Forelimb muscle (tissue), 1 donor: ENCODE measurements around the gene WDFY2. TPM values are rescaled to one million over a fixed set of nuclear protein-coding genes. Genes with fewer than 3 reads are reported as not detected.
"Not testable (repeated sequence)": the region's sequence is repeated elsewhere in the genome, so short reads cannot be mapped to it uniquely, and the experiment has no call there.

Source experiments
- DNase-seq: peaks from one replicate; pipeline ENCODE4 v3.0.0-alpha.2; 2013; ENCODE audit warnings: low read depth
- polyA plus RNA-seq: library from polyadenylated mRNA; unstranded; fragments of 120-200 nt; gene quantifications from one replicate; pipeline ENCODE4 v1.2.1, GENCODE V29; 2013; ENCODE audit not compliant: insufficient read length

The WDFY2 gene
- polyA plus RNA-seq, 1 donor, result 8.3 TPM

- DNase-seq, result no peak
These were observed 46.0 kb downstream of the WDFY2 start for GRCh38 chr13:51630288-51630615.

GRCh38 chr13:51632591-51633362 is 48.5 kb downstream of the WDFY2 start:
- no peak for DNase-seq

DNA sequence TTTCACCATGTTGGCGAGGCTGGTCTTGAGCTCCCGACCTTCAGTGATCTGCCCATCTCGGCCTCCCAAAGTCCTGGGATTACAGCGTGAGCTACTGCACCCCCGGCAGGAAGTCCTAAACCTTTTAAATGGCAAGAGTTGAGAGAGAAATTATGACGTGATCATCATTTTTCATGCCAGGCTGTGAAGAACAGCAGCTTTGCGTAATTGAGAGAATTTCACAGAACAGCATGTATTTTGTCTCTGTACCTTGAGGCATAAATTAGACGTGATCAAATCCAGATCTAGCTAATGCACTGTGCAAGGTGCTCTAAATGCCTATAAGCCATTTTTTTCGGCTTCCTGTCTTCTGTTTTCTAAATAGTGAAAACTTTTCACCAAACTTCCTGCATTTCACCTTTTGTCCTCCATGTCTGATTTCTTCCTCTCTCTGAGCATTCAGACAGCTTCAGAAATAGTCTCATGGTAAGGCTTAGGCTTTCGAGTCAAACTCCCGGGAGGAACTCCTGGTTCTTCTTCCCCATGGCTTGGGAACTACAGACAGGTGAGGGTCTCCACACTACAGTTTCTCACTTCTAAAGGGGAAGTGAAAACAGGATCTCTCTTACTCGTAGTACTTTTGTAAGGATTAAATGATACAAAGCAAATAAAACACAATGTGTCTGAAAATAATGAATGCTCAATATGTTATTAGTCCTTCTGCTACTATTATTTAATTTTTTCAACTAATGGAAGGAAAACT is 51.0 kb downstream of the WDFY2 start:
- no peak for DNase-seq

- no peak for DNase-seq
These were observed 52.2 kb downstream of the WDFY2 start for GRCh38 chr13:51636349-51636890.

DNA sequence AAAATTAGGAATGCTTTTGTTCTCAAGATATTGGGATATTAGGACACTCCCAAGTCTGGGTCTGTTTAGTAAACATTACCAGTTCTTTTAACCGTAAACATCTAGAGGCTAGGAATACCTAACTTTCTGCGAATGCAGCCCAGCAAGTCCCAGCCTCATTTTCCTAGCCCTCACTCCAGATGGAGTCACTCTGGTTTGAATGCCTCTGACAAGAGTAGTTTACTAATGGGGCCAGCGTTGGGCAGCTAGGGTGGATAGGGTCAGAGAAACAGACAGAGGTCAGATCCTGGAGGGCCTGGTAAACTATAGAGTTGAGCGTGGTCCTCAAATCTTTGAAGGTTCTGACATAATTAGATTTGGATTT is 53.6 kb downstream of the WDFY2 start:
- DNase-seq, result no peak

- DNase-seq, result no peak
These were observed 54.1 kb downstream of the WDFY2 start for GRCh38 chr13:51638216-51638871.

- DNase-seq, result no peak
These were observed 54.9 kb downstream of the WDFY2 start for GRCh38 chr13:51639171-51639570.

DNA sequence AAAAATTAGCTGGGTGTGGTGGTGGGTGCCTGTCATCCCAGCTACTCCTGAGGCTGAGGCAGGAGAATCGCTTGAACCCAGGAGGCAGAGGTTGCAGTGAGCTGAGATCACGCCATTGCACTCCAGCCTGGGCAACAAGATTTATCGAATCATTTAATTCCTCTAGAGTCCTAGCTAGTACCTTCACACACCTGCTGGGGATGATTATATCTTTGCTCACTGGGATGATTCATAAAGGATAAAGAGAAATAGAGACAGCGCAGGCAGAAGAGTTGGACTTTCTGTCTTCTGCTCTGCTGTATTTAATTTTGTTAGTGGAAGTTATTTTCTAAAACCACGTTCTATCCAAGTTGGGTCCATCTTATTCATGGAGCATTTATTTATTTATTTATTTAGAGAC is 56.4 kb downstream of the WDFY2 start:
- not testable (repeated sequence) for DNase-seq

GRCh38 chr13:51643105-51643881 is 59.0 kb downstream of the WDFY2 start:
- no peak for DNase-seq

GRCh38 chr13:51643882-51644281 is 59.6 kb downstream of the WDFY2 start:
- DNase-seq, result no peak

- no peak for DNase-seq
These were observed 60.4 kb downstream of the WDFY2 start for GRCh38 chr13:51644654-51645053.

GRCh38 chr13:51645154-51645650 is 60.9 kb downstream of the WDFY2 start:
- no peak for DNase-seq

GRCh38 chr13:51645761-51646670 is 61.8 kb downstream of the WDFY2 start:
- DNase-seq, result no peak

DNA sequence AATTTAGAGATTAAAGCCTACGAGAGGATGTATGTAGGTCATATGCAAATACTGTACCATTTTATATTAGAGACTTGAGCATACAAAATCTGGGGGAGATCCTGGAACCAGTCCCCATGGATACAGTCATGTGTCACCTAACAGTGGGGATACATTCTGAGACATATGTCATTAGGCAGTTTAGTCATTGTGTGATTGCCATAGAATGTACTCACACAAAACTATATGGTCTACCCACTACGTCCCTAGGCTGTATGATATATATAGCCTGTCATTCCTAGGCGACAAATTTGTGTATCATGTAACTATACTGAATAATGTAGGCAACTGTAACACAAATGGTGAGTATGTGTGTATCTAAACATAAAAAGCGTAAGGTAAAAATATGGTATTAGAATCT is 62.8 kb downstream of the WDFY2 start:
- DNase-seq, result no peak

- DNase-seq, result not testable (repeated sequence)
These were observed 67.9 kb downstream of the WDFY2 start for GRCh38 chr13:51652193-51652592.

- DNase-seq, result peak; percentile 43
These were observed 75.2 kb downstream of the WDFY2 start for GRCh38 chr13:51659276-51660127.

- no peak for DNase-seq
These were observed 76.6 kb downstream of the WDFY2 start for GRCh38 chr13:51660813-51661212.

DNA sequence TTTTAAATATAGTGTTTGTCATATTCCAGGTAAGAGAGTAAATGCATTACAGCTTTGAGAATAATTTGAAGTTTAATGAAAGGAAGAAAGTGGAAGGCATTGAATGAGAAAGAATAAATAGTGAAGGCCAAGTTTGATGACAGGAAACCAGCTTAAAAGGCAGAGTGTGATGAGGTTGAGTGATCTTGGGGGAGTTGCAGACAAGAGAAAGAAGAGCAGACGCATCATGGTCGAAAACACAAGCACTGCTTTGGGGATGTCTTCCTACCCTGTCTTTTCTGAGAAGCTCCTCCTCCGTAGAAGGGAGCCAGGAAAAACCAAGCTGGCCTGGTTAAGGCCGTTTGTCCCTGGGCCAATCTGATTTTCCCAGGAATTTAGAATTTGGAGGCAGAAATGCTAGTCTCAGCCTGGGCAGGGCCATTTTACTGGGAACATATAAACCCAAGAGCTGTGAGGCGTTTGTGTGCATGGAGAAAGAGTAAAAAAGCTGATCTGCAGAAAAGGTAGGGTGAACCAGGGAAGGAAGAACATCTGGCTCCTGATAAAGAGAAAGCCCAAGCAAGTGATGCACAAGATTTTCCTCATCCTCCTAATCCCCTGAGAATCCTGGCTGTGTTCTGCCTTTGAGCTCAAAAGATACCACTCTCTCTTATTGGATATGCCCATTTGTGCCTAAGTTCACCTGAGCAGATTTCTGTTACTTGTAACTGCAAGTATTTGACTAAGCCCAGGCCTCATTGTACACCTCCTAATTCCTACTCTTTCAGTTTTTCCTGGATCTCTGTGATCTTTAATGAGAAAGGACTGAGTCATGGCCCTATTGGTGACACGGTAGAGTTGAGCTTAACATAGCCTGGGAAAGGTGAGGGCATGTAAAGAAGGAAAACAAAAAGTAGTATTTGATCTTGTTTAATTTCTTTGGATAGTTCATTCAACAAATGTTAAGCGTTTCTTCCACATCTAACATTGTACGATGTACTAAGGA is 80.0 kb downstream of the WDFY2 start:
- no peak for DNase-seq
